OCI-LY3 (cell line): ENCODE measurements around the gene LRTM2.
A peak's percentile ranks its signal among the peaks of the same experiment; 100 is the strongest.

Experiments
- H2AFZ ChIP-seq: fragments of 200-600, 300-600 bp; shearing (Covaris generic); 2 replicates; pipeline ENCODE4 v1.6.0; 2014; ENCODE audit warnings: antibody characterized with exemption, low read depth, low read length
- H3K27ac ChIP-seq: fragments of 200-600, 300-600 bp; sonication (generic); 2 replicates; pipeline ENCODE4 v1.5.1; 2014; ENCODE audit warnings: mild to moderate bottlenecking, low read length, moderate library complexity, mixed read lengths
- H3K27me3 ChIP-seq: fragments of 200-600, 300-600 bp; sonication (generic); 2 replicates; pipeline ENCODE4 v1.6.1; 2014; ENCODE audit warnings: low read depth, low read length, mixed read lengths
- H3K36me3 ChIP-seq: fragments of 200-600, 300-600 bp; sonication (generic); replicated peaks from 2 replicates; pipeline ENCODE3; 2014; ENCODE audit warnings: low read depth, low read length, mixed read lengths
- H3K4me1 ChIP-seq: fragments of 300-600, 200-600 bp; sonication (generic); 2 replicates; pipeline ENCODE4 v1.6.1; 2014; ENCODE audit warnings: low read length, mixed read lengths
- H3K4me2 ChIP-seq: fragments of 200-600, 300-600 bp; sonication (generic); 2 replicates; pipeline ENCODE4 v1.6.1; 2014; ENCODE audit warnings: low read length, mixed read lengths
- H3K4me3 ChIP-seq: fragments of 300-600, 200-600 bp; sonication (generic); 2 replicates; pipeline ENCODE4 v1.5.1; 2014; ENCODE audit warnings: antibody characterized with exemption, mild to moderate bottlenecking, low read length, moderate library complexity
- H3K79me2 ChIP-seq: fragments of 300-600, 200-600 bp; shearing (Covaris generic); 2 replicates; pipeline ENCODE4 v1.6.1; 2014; ENCODE audit warnings: mild to moderate bottlenecking, low read length, mixed read lengths
- H3K9ac ChIP-seq: fragments of 300-600, 200-600 bp; shearing (Covaris generic); 2 replicates; pipeline ENCODE4 v1.6.0; 2014; ENCODE audit warnings: mild to moderate bottlenecking, low read length, moderate library complexity
- H3K9me3 ChIP-seq: fragments of 200-600, 300-600 bp; shearing (Covaris generic); 2 replicates; pipeline ENCODE4 v1.6.1; 2014; ENCODE audit warnings: low read length, mixed read lengths; ENCODE audit not compliant: insufficient read depth
- H4K20me1 ChIP-seq: fragments of 200-600, 300-600 bp; sonication (generic); 2 replicates; pipeline ENCODE4 v1.6.1; 2016; ENCODE audit warnings: low read length, mixed read lengths; ENCODE audit not compliant: insufficient read depth
- CTCF ChIP-seq: fragments of 200-600, 300-600 bp; sonication (generic); IDR thresholded peaks from 2 replicates; pipeline ENCODE4 v1.5.1; 2014; ENCODE audit warnings: antibody characterized with exemption, low read length, low read depth
- EZH2phosphoT487 ChIP-seq: fragments of 200-600 bp; shearing (Covaris generic); IDR thresholded peaks from 2 replicates; pipeline ENCODE4 v1.6.1; 2018; ENCODE audit warnings: antibody characterized with exemption, mixed run types, low read depth

LRTM2 gene

GRCh38 chr12:1875608-1876007 is 55.2 kb downstream of the LRTM2 start:
- Histone ChIP-seq H2AFZ (no peak overlapping the region), H3K79me2 (no peaks in the 10 kb centered on the region), H4K20me1 (no peaks in the 10 kb centered on the region), H3K27ac (no peak overlapping the region), H3K9me3 (no peaks in the 10 kb centered on the region), H3K4me3 (no peak overlapping the region), H3K27me3 (peaks cover 19% of the 10 kb centered on the region), H3K4me1 (peaks cover 23% of the 10 kb centered on the region), H3K4me2 (no peak overlapping the region), H3K36me3 (no peaks in the 10 kb centered on the region), H3K9ac (no peak overlapping the region)
- TF ChIP-seq CTCF: no peak
- no peak for TF ChIP-seq EZH2phosphoT487

- Histone ChIP-seq H3K36me3 (no peaks in the 10 kb centered on the region), H3K4me2 (no peak overlapping the region), H3K27ac (no peak overlapping the region), H3K27me3 (peaks cover 19% of the 10 kb centered on the region), H4K20me1 (no peaks in the 10 kb centered on the region), H3K79me2 (no peaks in the 10 kb centered on the region), H3K9me3 (no peaks in the 10 kb centered on the region), H3K4me1 (peaks cover 23% of the 10 kb centered on the region), H2AFZ (no peak overlapping the region), H3K9ac (no peak overlapping the region), H3K4me3 (no peak overlapping the region)
- TF ChIP-seq EZH2phosphoT487: no peak
- no peak for TF ChIP-seq CTCF
Measured at GRCh38 chr12:1876086-1876485, 55.7 kb downstream of the LRTM2 start.

GRCh38 chr12:1877169-1877878 is 57.0 kb downstream of the LRTM2 start:
- Histone ChIP-seq H3K9me3 (no peaks in the 10 kb centered on the region), H2AFZ (no peak overlapping the region), H3K4me2 (peak overlapping the region; percentile 69), H3K4me3 (no peak overlapping the region), H3K27me3 (peaks cover 19% of the 10 kb centered on the region), H3K27ac (no peak overlapping the region), H3K79me2 (no peaks in the 10 kb centered on the region), H3K36me3 (no peaks in the 10 kb centered on the region), H3K4me1 (peaks cover 15% of the 10 kb centered on the region), H3K9ac (no peak overlapping the region), H4K20me1 (no peaks in the 10 kb centered on the region)
- TF ChIP-seq EZH2phosphoT487: no peak
- no peak for TF ChIP-seq CTCF

GRCh38 chr12:1878214-1878613 is 57.8 kb downstream of the LRTM2 start:
- no peaks in the 10 kb centered on the region for H3K79me2 ChIP-seq
- no peak overlapping the region for H3K27ac ChIP-seq
- H3K4me3 ChIP-seq: no peak overlapping the region
- no peaks in the 10 kb centered on the region for H3K36me3 ChIP-seq
- H3K9me3 ChIP-seq: no peaks in the 10 kb centered on the region
- H3K27me3 ChIP-seq: peaks cover 19% of the 10 kb centered on the region
- peaks cover 15% of the 10 kb centered on the region for H3K4me1 ChIP-seq
- no peaks in the 10 kb centered on the region for H4K20me1 ChIP-seq
- TF ChIP-seq EZH2phosphoT487: no peak
- TF ChIP-seq CTCF: no peak
- H3K9ac ChIP-seq: no peak overlapping the region
- H3K4me2 ChIP-seq: no peak overlapping the region
- H2AFZ ChIP-seq: no peak overlapping the region
